OCI-LY7 (cell line): ENCODE data around the gene VPS54. TPM values are rescaled to one million over a fixed set of nuclear protein-coding genes. Genes with fewer than 3 reads are reported as not detected.
"Not testable (repeated sequence)": the region's sequence is repeated elsewhere in the genome, so short reads cannot be mapped to it uniquely, and the experiment has no call there.

Source experiments
- BruUV-seq: library from RNA; stranded (reverse); fragments of 400-500 nt; replicated peaks from 2 replicates; lab custom pipeline; 2021; lab: Mats Ljungman, UMichigan
- CTCF ChIA-PET: fragments of 300-600 bp; sonication (Branson Sonifier 250); formaldehyde crosslinking; loops from one replicate; lab custom pipeline; 2022; ENCODE audit warnings: antibody characterized with exemption; ENCODE audit not compliant: unreplicated experiment; lab: Charles Lee
- POLR2A ChIA-PET: fragments of 300-600 bp; sonication (Branson Sonifier 250); formaldehyde crosslinking; loops from one replicate; lab custom pipeline; 2022; ENCODE audit warnings: antibody characterized with exemption; lab: Charles Lee
- DNase-seq: peaks from one replicate; pipeline ENCODE4 v3.0.0-alpha.2; 2015; ENCODE audit warnings: low spot score
- H2AFZ ChIP-seq: fragments of 200-600 bp; sonication (generic), shearing (Covaris generic); 2 replicates; pipeline ENCODE4 v1.6.1; 2014; ENCODE audit warnings: mild to moderate bottlenecking, antibody characterized with exemption, low read length, moderate library complexity
- H3K27ac ChIP-seq: fragments of 200-600 bp; sonication (generic); 2 replicates; pipeline ENCODE4 v1.5.1; 2014; ENCODE audit warnings: mixed run types, low read depth, mild to moderate bottlenecking, moderate library complexity, low read length, inconsistent platforms; ENCODE audit not compliant: poor library complexity, severe bottlenecking
- H3K36me3 ChIP-seq: fragments of 200-600 bp; sonication (generic); 2 replicates; pipeline ENCODE4 v1.6.1; 2014; ENCODE audit warnings: mild to moderate bottlenecking, antibody characterized with exemption, low read length, moderate library complexity, mixed read lengths; ENCODE audit not compliant: insufficient read depth
- H3K4me1 ChIP-seq: fragments of 200-600 bp; sonication (generic); 2 replicates; pipeline ENCODE4 v1.5.1; 2014; ENCODE audit warnings: mild to moderate bottlenecking, low read length; ENCODE audit not compliant: insufficient read depth, poor library complexity, severe bottlenecking
- H3K4me2 ChIP-seq: fragments of 200-600 bp; sonication (generic); 2 replicates; pipeline ENCODE4 v1.6.1; 2014; ENCODE audit warnings: mild to moderate bottlenecking, low read length
- H3K4me3 ChIP-seq: fragments of 200-600 bp; sonication (generic); 2 replicates; pipeline ENCODE4 v1.5.1; 2014; ENCODE audit warnings: mild to moderate bottlenecking, low read depth, low read length; ENCODE audit not compliant: poor library complexity, severe bottlenecking
- H3K79me2 ChIP-seq: fragments of 200-600 bp; sonication (generic); 2 replicates; pipeline ENCODE4 v1.6.1; 2016; ENCODE audit warnings: low read depth, mild to moderate bottlenecking, low read length, moderate library complexity, mixed read lengths; ENCODE audit not compliant: insufficient read depth
- H3K9me2 ChIP-seq: fragments of 200-600 bp; sonication (generic); 2 replicates; pipeline ENCODE4 v1.6.1; 2016; ENCODE audit warnings: mild to moderate bottlenecking, low read length, mixed read lengths; ENCODE audit not compliant: insufficient read depth
- H3K9me3 ChIP-seq: fragments of 200-600 bp; sonication (generic); 2 replicates; pipeline ENCODE4 v1.6.1; 2014; ENCODE audit warnings: mild to moderate bottlenecking, mixed run types, low read length, mixed read lengths
- H4K20me1 ChIP-seq: fragments of 200-600 bp; sonication (generic); 2 replicates; pipeline ENCODE4 v1.6.1; 2014; ENCODE audit warnings: mild to moderate bottlenecking, antibody characterized with exemption, low read length, moderate library complexity, mixed read lengths; ENCODE audit not compliant: insufficient read depth
- EZH2phosphoT487 ChIP-seq: fragments of 200-600 bp; sonication (generic); IDR thresholded peaks from 2 replicates; pipeline ENCODE4 v1.6.1; 2018; ENCODE audit warnings: low read depth, borderline replicate concordance, mild to moderate bottlenecking, mixed run types, antibody characterized with exemption, low read length, moderate library complexity, mixed read lengths
- intact Hi-C: fragments of 100-400 bp; cut with micrococcal nuclease; formaldehyde crosslinking; loops from one replicate; pipeline ENCODE4 v1.10.0; 2022; ENCODE audit not compliant: unreplicated experiment
- total RNA-seq, 2 experiments: library from RNA; depleted of rRNA in 1 of 2; stranded (reverse); fragments of >200 nt in 1 of 2; shearing (Covaris generic) in 1 of 2; gene quantifications; 2 replicates each; pipeline ENCODE4 v1.2.3, GENCODE V29; 2014 to 2022
- TF ChIP-seq, protein P1 (sequence below): fragments of 200-600 bp; sonication (generic); conservative IDR thresholded peaks from 2 replicates; pipeline ENCODE4 v1.5.1; 2014; ENCODE audit warnings: mild to moderate bottlenecking, antibody characterized with exemption, low read length, moderate library complexity, mixed read lengths

VPS54 gene
- total RNA-seq, 2 experiments from 2014 or later = 14.7 to 17.8 TPM

DNA sequence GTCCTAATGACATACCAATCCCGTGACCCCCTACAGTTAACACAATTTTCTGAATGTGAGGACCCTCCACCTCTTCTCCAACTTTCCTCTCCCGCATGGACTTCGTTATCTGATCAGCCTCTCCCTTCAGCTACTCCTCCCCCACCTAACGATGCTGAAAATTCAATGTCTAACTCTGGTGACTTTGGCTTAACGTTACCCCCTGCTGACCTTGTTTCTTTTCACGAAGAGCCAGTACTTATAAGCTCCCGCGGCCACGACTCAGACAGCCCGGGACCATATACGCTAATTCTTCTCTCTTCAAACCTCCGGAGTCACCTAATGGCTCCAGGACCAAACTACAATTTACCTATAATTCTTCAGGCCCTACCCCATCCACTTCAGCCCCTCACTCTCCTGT, 29.2 kb downstream of the VPS54 start:
- Histone ChIP-seq H3K79me2 (no peaks in the 10 kb centered on the region), H4K20me1 (no peaks in the 10 kb centered on the region), H3K9me2 (no peaks in the 10 kb centered on the region), H3K27ac (no peak overlapping the region), H3K4me2 (no peak overlapping the region), H2AFZ (no peak overlapping the region), H3K9me3 (peaks cover 5% of the 10 kb centered on the region; the same call in 1 of the 2 replicates), H3K4me1 (no peaks in the 10 kb centered on the region), H3K4me3 (no peak overlapping the region), H3K36me3 (no peaks in the 10 kb centered on the region)
- DNase-seq = no peak
- no peak for TF ChIP-seq EZH2phosphoT487
- TF ChIP-seq, protein P1, sequence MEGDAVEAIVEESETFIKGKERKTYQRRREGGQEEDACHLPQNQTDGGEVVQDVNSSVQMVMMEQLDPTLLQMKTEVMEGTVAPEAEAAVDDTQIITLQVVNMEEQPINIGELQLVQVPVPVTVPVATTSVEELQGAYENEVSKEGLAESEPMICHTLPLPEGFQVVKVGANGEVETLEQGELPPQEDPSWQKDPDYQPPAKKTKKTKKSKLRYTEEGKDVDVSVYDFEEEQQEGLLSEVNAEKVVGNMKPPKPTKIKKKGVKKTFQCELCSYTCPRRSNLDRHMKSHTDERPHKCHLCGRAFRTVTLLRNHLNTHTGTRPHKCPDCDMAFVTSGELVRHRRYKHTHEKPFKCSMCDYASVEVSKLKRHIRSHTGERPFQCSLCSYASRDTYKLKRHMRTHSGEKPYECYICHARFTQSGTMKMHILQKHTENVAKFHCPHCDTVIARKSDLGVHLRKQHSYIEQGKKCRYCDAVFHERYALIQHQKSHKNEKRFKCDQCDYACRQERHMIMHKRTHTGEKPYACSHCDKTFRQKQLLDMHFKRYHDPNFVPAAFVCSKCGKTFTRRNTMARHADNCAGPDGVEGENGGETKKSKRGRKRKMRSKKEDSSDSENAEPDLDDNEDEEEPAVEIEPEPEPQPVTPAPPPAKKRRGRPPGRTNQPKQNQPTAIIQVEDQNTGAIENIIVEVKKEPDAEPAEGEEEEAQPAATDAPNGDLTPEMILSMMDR = no peak
- ChIA-PET POLR2A (no interaction called here), CTCF (no interaction called here)
- BruUV-seq = no TSS peak
- intact Hi-C loops = no loop called here

DNA sequence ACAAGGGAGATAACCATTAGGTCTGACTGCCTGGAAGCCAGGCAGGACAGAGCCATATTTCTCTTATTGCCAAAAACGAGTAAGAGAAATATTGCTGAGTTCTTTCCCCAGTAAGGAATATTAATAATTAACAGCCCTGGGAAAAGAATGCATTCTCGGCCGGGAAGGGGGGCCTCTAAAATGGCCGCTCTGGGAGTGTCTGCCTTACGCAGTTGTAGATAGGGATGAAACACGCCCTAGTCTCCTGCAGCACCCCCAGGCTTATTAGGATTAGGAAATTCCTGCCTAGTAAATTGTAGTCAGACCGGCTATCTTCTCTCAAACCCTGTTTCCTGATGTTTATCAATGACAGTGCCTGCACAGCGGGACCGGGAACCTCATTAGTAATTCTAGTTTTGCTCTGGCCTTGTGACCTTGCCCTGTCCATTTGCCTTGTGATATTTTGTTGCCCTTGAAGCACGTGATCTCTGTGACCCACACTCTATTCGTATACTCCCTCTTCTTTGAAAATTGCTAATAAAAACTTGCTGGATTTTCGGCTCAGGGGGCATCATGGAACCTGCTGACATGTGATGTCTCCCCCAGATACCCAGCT, 30.3 kb downstream of the VPS54 start:
- DNase-seq, BruUV-seq, H3K4me1 ChIP-seq, intact Hi-C loops, H3K9me2 ChIP-seq, H3K79me2 ChIP-seq, H2AFZ ChIP-seq, POLR2A ChIA-PET, H3K4me3 ChIP-seq, CTCF ChIA-PET, H3K27ac ChIP-seq, H3K9me3 ChIP-seq, H3K4me2 ChIP-seq, H3K36me3 ChIP-seq, H4K20me1 ChIP-seq: not testable (repeated sequence)

DNA sequence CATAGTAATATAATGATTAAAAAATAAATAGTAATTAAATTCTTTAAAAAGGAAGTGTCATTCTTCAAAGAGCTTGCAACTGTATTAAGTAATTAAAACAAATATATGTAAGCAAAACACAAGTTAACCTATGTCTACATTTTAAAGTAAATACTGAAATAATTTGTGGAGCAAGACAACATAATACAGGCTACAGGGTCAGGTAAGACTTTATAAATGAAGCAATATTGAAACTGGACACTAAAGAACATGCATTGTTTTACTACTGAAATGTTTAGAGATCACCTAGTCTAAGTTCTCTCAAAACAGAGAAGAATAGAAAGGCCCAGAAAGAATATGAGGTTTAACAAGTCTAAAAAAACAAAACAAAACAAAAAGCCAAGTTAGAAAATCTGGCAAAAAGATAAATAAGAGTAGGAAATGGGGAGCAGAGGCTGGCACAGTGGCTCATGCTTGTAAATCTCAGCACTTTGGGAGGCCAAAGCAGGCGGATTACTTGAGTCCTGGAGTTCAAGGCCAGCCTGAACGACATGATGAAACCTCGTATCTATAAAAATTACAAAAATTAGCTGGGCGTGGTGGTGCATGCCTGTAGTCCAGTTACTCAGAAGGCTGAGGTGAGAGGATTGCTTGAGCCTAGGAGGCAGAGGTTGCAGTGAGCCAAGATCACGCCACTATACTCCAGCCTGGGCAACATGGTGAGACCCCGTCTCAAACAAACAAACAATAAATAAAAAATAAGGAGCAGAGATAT, 34.4 kb downstream of the VPS54 start:
- ChIA-PET POLR2A (interaction anchor here (0.6 kb wide), 1 partner anchor 473 kb away, joined by 3 read pairs; no protein-coding TSS in a partner anchor), CTCF (no interaction called here)
- H4K20me1 ChIP-seq = no peaks in the 10 kb centered on the region
- intact Hi-C loops = no loop called here
- H2AFZ ChIP-seq = no peak overlapping the region
- no TSS peak for BruUV-seq
- DNase-seq = no peak
- no peaks in the 10 kb centered on the region for H3K9me2 ChIP-seq
- peaks cover 10% of the 10 kb centered on the region; the same call in 1 of the 2 replicates for H3K9me3 ChIP-seq
- H3K79me2 ChIP-seq = no peaks in the 10 kb centered on the region
- no peaks in the 10 kb centered on the region for H3K4me1 ChIP-seq
- TF ChIP-seq, protein P1 = no peak
- TF ChIP-seq EZH2phosphoT487 = no peak
- H3K36me3 ChIP-seq = peaks cover 35% of the 10 kb centered on the region
- H3K27ac ChIP-seq = no peak overlapping the region
- no peak overlapping the region for H3K4me2 ChIP-seq
- H3K4me3 ChIP-seq = no peak overlapping the region
